GM12878 (cell line): ENCODE measurements around the gene PACS2. TPM values are rescaled to one million over a fixed set of nuclear protein-coding genes. Genes with fewer than 3 reads are reported as not detected.

Source experiments
- ATAC-seq: fragments of 200-7000 bp; cut with Tn5 transposase; 3 replicates; pipeline ENCODE4 v1.9.1; 2020; ENCODE audit warnings: mild to moderate bottlenecking, moderate library complexity
- BruUV-seq: library from RNA; stranded (reverse); fragments of 400-500 nt; replicated peaks from 2 replicates; lab custom pipeline; 2021; lab: Mats Ljungman, UMichigan
- CTCF ChIA-PET: fragments of 300-600 bp; sonication (Branson Sonifier 250); formaldehyde crosslinking; extraction: SDS; loops from one replicate; lab custom pipeline; 2021; ENCODE audit warnings: inconsistent platforms; lab: Yijun Ruan, JAX
- POLR2A ChIA-PET: fragments of 350-600 bp; formaldehyde crosslinking; extraction: SDS; loops from one replicate; lab custom pipeline; 2021; ENCODE audit warnings: inconsistent platforms; lab: Charles Lee
- RAD21 ChIA-PET: fragments of 300-600 bp; sonication (Branson Sonifier 250); formaldehyde crosslinking; loops from one replicate; lab custom pipeline; 2023; ENCODE audit warnings: antibody characterized with exemption; ENCODE audit not compliant: unreplicated experiment; lab: Charles Lee
- SMC1A ChIA-PET: fragments of 300-600 bp; sonication (Branson Sonifier 250); formaldehyde crosslinking; loops from one replicate; lab custom pipeline; 2023; ENCODE audit not compliant: unreplicated experiment, uncharacterized antibody; lab: Charles Lee
- DNase-seq: peaks from one replicate; pipeline ENCODE4 v3.0.0-alpha.2; 2011; ENCODE audit warnings: low read depth, low spot score
- FAIRE-seq: peaks from 3 replicates; lab custom pipeline; 2011; peaks lifted over from hg19 to GRCh38; lab: Jason Lieb, UNC
- H2AFZ ChIP-seq: 2 replicates; pipeline ENCODE4 v1.6.0; 2011; ENCODE audit warnings: low read depth, low read length, control low read depth; ENCODE audit not compliant: control insufficient read depth
- H3K27ac ChIP-seq: 2 replicates; pipeline ENCODE4 v1.5.1; 2011; ENCODE audit warnings: control low read depth; ENCODE audit not compliant: control insufficient read depth, insufficient read depth
- H3K27me3 ChIP-seq, 2 experiments: replicated peaks in 1 of 2; 2 replicates each; pipeline versions ENCODE4 v1.6.0 to v1.6.1; 2011; ENCODE audit warnings: low read length in 1 of 2; ENCODE audit not compliant: control insufficient read depth in 2 of 2, insufficient read depth in 2 of 2
- H3K36me3 ChIP-seq, 2 experiments: 2 replicates each; pipeline ENCODE4 v1.5.1; 2011; ENCODE audit warnings: low read length in 1 of 2; ENCODE audit not compliant: control insufficient read depth in 2 of 2, insufficient read depth in 2 of 2
- H3K4me1 ChIP-seq: 2 replicates; pipeline ENCODE4 v1.6.1; 2011; ENCODE audit warnings: mild to moderate bottlenecking, low read length, moderate library complexity, mixed read lengths; ENCODE audit not compliant: control insufficient read depth, insufficient read depth
- H3K4me2 ChIP-seq: 2 replicates; pipeline ENCODE4 v1.6.0; 2011; ENCODE audit warnings: control low read depth; ENCODE audit not compliant: control insufficient read depth, insufficient read depth
- H3K4me3 ChIP-seq: fragments of 200-600 bp; sonication (generic); 2 replicates; pipeline ENCODE4 v1.5.1; 2016
- H3K79me2 ChIP-seq: 2 replicates; pipeline ENCODE4 v1.6.0; 2011; ENCODE audit warnings: low read length; ENCODE audit not compliant: control insufficient read depth, insufficient read depth
- H3K9ac ChIP-seq: 2 replicates; pipeline ENCODE4 v1.8.0; 2011; ENCODE audit warnings: low read length, control low read depth, mixed read lengths; ENCODE audit not compliant: control insufficient read depth, insufficient read depth
- H3K9me3 ChIP-seq: replicated peaks from 3 replicates; pipeline ENCODE4 v1.5.1; 2011; ENCODE audit warnings: mild to moderate bottlenecking, low read length; ENCODE audit not compliant: control insufficient read depth, insufficient read depth
- H4K20me1 ChIP-seq: 2 replicates; pipeline ENCODE4 v1.6.0; 2011; ENCODE audit not compliant: control insufficient read depth, insufficient read depth
- ASH2L ChIP-seq: fragments of 300-600, 200-600 bp; sonication (generic); IDR thresholded peaks from 2 replicates; pipeline ENCODE4 v1.6.1; 2017; ENCODE audit warnings: low read depth, mild to moderate bottlenecking, borderline replicate concordance
- CBFB ChIP-seq: IDR thresholded peaks from 2 replicates; pipeline ENCODE4 v1.6.1; 2016; ENCODE audit warnings: antibody characterized with exemption, low read depth
- CEBPZ ChIP-seq: fragments of 150-350 bp; IDR thresholded peaks from 2 replicates; pipeline ENCODE4 v1.6.1; 2016; ENCODE audit warnings: low read depth, low read length
- ELK1 ChIP-seq: IDR thresholded peaks from 2 replicates; pipeline ENCODE4 v1.6.1; 2012; ENCODE audit warnings: low read depth, low read length, improper control_type of control experiment
- HDAC2 ChIP-seq: fragments of 200-600 bp; sonication (generic); IDR thresholded peaks from 2 replicates; pipeline ENCODE4 v1.6.1; 2017
- MYC ChIP-seq: IDR thresholded peaks from 2 replicates; pipeline ENCODE4 v1.6.1; 2011; ENCODE audit warnings: mild to moderate bottlenecking, low read length, moderate library complexity, inconsistent platforms; ENCODE audit not compliant: insufficient read depth, insufficient replicate concordance, insufficient read length, severe bottlenecking
- NFYA ChIP-seq: IDR thresholded peaks from 2 replicates; pipeline ENCODE4 v1.6.1; 2011; ENCODE audit warnings: low read depth, mild to moderate bottlenecking, low read length, improper control_type of control experiment, borderline replicate concordance
- PAX5 ChIP-seq: IDR thresholded peaks from 2 replicates; pipeline ENCODE4 v1.6.1; 2011; ENCODE audit warnings: low read depth, low read length, borderline replicate concordance
- POLR2A ChIP-seq: IDR thresholded peaks from 2 replicates; pipeline ENCODE4 v1.6.1; 2011; ENCODE audit warnings: low read depth, mild to moderate bottlenecking, low read length
- SMAD1 ChIP-seq: fragments of 450-650 bp; IDR thresholded peaks from 2 replicates; pipeline ENCODE4 v1.6.1; 2018; ENCODE audit warnings: mild to moderate bottlenecking, low read depth; ENCODE audit not compliant: partially characterized antibody
- SUPT20H ChIP-seq: IDR thresholded peaks from 2 replicates; pipeline ENCODE4 v1.6.1; 2011; ENCODE audit warnings: low read depth, mild to moderate bottlenecking, low read length, moderate library complexity, borderline replicate concordance; ENCODE audit not compliant: control insufficient read depth
- TBL1XR1 ChIP-seq: IDR thresholded peaks from 2 replicates; pipeline ENCODE4 v1.6.1; 2012; ENCODE audit warnings: low read depth, low read length, improper control_type of control experiment
- TCF7 ChIP-seq: IDR thresholded peaks from 2 replicates; pipeline ENCODE4 v1.6.1; 2014; ENCODE audit warnings: antibody characterized with exemption, borderline replicate concordance
- USF2 ChIP-seq: IDR thresholded peaks from 2 replicates; pipeline ENCODE4 v1.6.1; 2011; ENCODE audit warnings: low read depth, low read length, improper control_type of control experiment, borderline replicate concordance
- YBX1 ChIP-seq: fragments of 450-650 bp; IDR thresholded peaks from 2 replicates; pipeline ENCODE4 v1.6.1; 2016; ENCODE audit warnings: antibody characterized with exemption
- ZBED1 ChIP-seq: IDR thresholded peaks from 2 replicates; pipeline ENCODE4 v1.6.1; 2016; ENCODE audit warnings: borderline replicate concordance
- ZBTB11 ChIP-seq: fragments of 450-650 bp; formaldehyde crosslinking; IDR thresholded peaks from 2 replicates; pipeline ENCODE4 v1.5.0; 2022; ENCODE audit warnings: mild to moderate bottlenecking, missing genetic modification characterization
- ZNF217 ChIP-seq: fragments of 450-650 bp; IDR thresholded peaks from 2 replicates; pipeline ENCODE4 v1.6.1; 2017; ENCODE audit warnings: antibody characterized with exemption, mild to moderate bottlenecking
- WGBS: methylation state at CpG from one replicate; pipeline ENCODE4 v1.1.6; 2016; ENCODE audit warnings: low lambda C conversion rate; ENCODE audit not compliant: insufficient replicate concordance, insufficient coverage; ENCODE audit errors: missing lambda C conversion rate; 5-methylcytosine and 5-hydroxymethylcytosine counted together
- in situ Hi-C: fragments of 300-500 bp; cut with MboI; formaldehyde crosslinking; loops from 9 replicates; pipeline ENCODE4 v1.14.3; 2018; ENCODE audit warnings: mixed read lengths
- intact Hi-C: fragments of 100-400 bp; cut with micrococcal nuclease; formaldehyde crosslinking; loops from one replicate; pipeline ENCODE4 v1.14.2; 2022; ENCODE audit not compliant: unreplicated experiment
- polyA plus RNA-seq, 11 experiments: library from polyadenylated mRNA; depleted of rRNA in 4 of 11; unstranded in 6 of 11; stranded (reverse) in 5 of 11; fragments of >200 nt; fragmentation: Nextera tagmentation in 4 of 11; fragmentation: Illumina TruSeq in 1 of 11; extraction: Ambion mirVana in 4 of 11; extraction: Trizol in 1 of 11; gene quantifications; 1 replicate in 1 of 11; 2 replicates in 10 of 11; pipeline versions ENCODE4 v1.2.1 to v1.2.3, GENCODE V29; 2011 to 2016; ENCODE audit warnings: inconsistent platforms in 2 of 11, missing spikeins in 2 of 11, low read depth in 1 of 11
- total RNA-seq, 4 experiments: library from RNA; depleted of rRNA in 3 of 4; stranded (reverse); fragments of >200 nt in 3 of 4; fragmentation: Illumina TruSeq in 1 of 4; extraction: Trizol in 1 of 4; gene quantifications; 2 replicates each; pipeline versions ENCODE4 v1.2.1 to v1.2.3, GENCODE V29; 2013 to 2021

The PACS2 gene
- total and polyA plus RNA-seq, 10 of the 15 experiments (the other 5 are each of a cell fraction or from before 2014, with no cell fraction given), result 0.21 to 37.3 (median 9.4) TPM

GRCh38 chr14:105309371-105309770 lies 5.2 kb upstream of the PACS2 start:
- no peak overlapping the region for H3K4me2 ChIP-seq
- in situ Hi-C loops (no loop called here), intact Hi-C loops (no loop called here)
- no peak overlapping the region for H3K4me3 ChIP-seq
- ChIA-PET CTCF (no interaction called here), RAD21 (no interaction called here), SMC1A (no interaction called here), POLR2A (no interaction called here)
- ATAC-seq (no peak), FAIRE-seq (no peak), DNase-seq (no peak)
- H4K20me1 ChIP-seq, result no peaks in the 10 kb centered on the region
- H3K4me1 ChIP-seq, result peaks cover 3% of the 10 kb centered on the region
- no peaks in the 10 kb centered on the region for H3K79me2 ChIP-seq
- no peak overlapping the region for H3K27ac ChIP-seq
- H3K9ac ChIP-seq, result no peak overlapping the region
- 79% methylated on average over 8 of the region's 8 CpGs for WGBS
- H3K36me3 ChIP-seq, result no peaks in the 10 kb centered on the region
- no peak overlapping the region for H2AFZ ChIP-seq
- no peaks in the 10 kb centered on the region; a peak in 1 of 4 replicates for H3K27me3 ChIP-seq
- BruUV-seq, result no TSS peak
- no peaks in the 10 kb centered on the region for H3K9me3 ChIP-seq
- TF ChIP-seq ZBTB11 (CRISPR knock-in tag), result no peak
- TF ChIP-seq PAX5, result no peak
- TF ChIP-seq SUPT20H, result no peak
- no peak for TF ChIP-seq ZBED1
- TF ChIP-seq TBL1XR1, result no peak
- no peak for TF ChIP-seq POLR2A
- no peak for TF ChIP-seq ZNF217
- TF ChIP-seq NFYA, result no peak
- no peak for TF ChIP-seq YBX1
- no peak for TF ChIP-seq USF2
- no peak for TF ChIP-seq SMAD1
- no peak for TF ChIP-seq TCF7
- no peak for TF ChIP-seq CBFB
- no peak for TF ChIP-seq CEBPZ
- no peak for TF ChIP-seq HDAC2
- no peak for TF ChIP-seq MYC
- TF ChIP-seq ELK1, result no peak
- no peak for TF ChIP-seq ASH2L
